AML-193 (cell line): Measurements from ENCODE around the gene ATP5F1D.

Experiments used
- DNase-seq, 2 experiments: peaks; one replicate each; lab custom pipeline; 2025; lab: John Stamatoyannopoulos, UW

The ATP5F1D gene

GRCh38 chr19:1259206-1259875 is 17.8 kb downstream of the ATP5F1D start:
- DNase-seq, result peak; percentile 37 to 46

DNA sequence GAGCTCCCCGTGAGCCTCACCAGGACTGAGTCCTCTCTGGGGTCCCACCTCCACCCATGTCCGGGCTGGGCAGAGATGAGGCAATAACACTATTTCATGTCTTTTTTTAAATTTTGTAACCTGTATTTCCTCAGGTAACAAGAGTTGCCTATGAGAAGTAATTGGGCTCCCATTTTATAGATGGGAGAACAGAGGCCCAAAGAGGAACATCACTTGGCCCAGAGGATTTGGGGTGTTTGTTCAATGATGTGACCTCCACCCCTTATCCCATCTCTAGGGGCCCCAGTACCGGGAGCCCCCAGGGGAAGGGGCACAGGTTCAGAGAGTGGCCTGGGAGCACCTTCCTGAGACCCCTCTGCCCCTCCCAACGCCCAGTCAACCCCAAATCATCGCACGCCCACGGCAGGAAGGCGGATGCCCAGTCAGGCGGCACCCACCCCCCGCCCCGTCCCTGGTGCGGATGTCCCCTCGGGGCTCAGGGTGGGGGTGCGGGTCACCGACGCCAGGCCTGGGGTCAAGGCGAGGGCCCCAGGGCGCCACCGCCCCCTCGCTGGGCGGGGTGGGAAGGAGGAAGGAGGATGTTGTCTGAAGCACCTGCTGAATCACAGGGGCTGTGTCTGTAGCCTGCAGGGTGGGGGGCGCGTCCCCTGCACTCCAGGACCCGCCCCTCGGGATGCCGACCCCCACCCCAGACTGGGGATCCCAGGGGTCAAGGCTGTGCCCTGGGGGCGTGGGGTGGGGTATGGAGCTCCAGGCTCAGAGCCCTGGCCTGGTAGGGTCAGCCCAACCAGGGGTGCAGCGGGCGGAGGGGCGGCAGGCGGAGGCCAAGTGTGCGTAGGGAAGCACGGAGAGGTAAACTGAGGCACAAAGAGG is 18.6 kb downstream of the ATP5F1D start:
- DNase-seq, result no peak

GRCh38 chr19:1260749-1261537 is 19.4 kb downstream of the ATP5F1D start:
- peak; percentile 77 to 86 for DNase-seq

DNA sequence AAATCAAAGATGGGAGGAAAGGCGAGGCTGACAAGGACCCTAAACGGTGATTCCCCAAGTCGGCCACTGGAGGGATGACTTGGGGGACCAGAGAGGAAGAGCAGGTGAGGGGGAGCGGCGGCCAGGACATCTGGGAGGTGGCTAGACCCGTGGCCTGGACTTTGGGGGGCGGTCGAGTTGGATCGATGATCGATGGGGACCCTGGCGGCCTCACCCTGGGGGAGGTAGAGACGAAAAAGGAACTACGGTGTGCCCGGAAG is 19.9 kb downstream of the ATP5F1D start:
- DNase-seq, result peak in 1 of 2 experiments; percentile 18

DNA sequence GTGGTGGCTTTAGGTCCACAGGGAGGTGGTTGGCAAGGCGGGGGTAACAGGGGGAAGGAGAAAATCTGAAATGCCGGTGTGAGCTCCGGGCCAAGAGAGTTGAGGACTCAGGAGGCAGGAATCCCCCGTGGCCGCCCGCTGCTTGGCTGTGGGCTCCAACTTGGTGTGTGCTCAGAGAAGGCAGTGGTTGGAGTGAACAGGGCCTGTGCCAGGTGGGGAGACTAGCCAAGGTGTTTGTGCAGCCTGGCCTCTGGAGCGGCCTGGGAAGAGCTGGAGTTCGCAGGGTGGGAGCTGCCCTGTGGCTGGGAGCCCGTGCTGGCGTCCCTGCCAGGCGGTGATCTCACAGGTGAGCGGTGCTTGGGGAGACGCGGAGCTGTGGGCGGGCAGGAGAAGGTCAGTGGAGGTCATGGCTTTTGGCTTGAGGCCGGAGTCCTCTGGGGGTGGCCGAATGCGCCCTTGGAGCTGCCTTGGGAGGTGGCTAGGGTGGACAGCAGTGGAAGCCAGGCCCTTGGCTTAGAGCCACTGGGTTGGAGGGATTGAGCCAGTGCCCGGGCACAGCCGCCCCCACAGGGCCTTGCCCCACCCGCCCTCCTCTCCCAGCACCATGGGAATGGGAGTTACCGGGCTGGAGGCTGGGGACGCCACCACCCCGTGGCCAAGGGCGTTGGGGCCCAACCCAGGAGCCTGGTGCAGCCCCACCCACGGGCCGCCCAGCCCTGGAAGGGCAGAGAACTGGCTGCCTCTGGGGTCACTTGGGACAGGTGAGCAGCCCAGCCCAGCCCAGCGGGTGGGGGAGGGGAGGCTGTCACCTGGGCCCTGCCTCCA is 20.5 kb downstream of the ATP5F1D start:
- no peak for DNase-seq

GRCh38 chr19:1262623-1263123 is 21.1 kb downstream of the ATP5F1D start:
- no peak for DNase-seq

- no peak for DNase-seq
Observed at GRCh38 chr19:1263188-1263587, 21.6 kb downstream of the ATP5F1D start.

GRCh38 chr19:1264801-1265614 is 23.5 kb downstream of the ATP5F1D start:
- no peak for DNase-seq

GRCh38 chr19:1265615-1266128 is 24.1 kb downstream of the ATP5F1D start:
- no peak for DNase-seq

DNA sequence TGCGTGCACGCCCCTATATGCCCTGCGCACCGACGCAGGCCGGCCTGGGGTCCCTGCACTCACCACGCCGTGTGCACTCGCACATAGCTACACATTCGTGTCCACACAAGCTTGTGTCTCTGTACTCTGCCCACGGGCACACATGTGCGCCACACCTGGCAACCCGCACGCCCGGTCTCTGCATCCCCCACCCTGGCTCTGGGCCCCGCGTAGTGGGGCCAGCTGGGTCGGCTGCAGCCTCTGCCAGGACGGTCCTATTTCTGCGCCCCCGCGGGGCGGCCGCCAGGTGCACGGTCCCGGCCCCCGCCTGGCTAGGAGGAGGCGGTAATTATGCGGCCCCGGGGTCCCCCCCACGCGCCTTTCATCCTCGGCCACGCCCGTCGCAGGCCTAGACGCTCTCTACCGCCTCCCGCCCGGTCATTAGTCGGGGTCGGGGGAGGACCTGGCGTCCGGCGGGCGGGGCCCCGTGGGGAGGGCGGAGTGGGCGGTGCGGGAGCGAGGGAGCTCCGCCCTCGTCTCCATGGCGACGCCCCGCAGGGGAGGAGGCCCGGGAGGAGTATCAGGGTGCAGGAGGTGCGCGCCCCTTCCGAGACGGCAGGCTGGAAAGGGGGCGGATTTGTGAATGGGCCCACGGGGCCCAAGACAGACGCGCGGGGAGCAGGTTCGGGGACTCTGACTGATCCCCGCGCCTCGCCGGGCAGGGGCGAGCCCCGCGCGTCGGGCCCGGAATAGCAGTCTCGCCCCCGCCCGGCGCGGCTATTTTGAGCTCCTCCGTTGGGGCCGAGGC is 24.8 kb downstream of the ATP5F1D start:
- peak; percentile 59 to 60 for DNase-seq

- peak; percentile 15 to 33 for DNase-seq
Observed at GRCh38 chr19:1266916-1267476, 25.4 kb downstream of the ATP5F1D start.

DNA sequence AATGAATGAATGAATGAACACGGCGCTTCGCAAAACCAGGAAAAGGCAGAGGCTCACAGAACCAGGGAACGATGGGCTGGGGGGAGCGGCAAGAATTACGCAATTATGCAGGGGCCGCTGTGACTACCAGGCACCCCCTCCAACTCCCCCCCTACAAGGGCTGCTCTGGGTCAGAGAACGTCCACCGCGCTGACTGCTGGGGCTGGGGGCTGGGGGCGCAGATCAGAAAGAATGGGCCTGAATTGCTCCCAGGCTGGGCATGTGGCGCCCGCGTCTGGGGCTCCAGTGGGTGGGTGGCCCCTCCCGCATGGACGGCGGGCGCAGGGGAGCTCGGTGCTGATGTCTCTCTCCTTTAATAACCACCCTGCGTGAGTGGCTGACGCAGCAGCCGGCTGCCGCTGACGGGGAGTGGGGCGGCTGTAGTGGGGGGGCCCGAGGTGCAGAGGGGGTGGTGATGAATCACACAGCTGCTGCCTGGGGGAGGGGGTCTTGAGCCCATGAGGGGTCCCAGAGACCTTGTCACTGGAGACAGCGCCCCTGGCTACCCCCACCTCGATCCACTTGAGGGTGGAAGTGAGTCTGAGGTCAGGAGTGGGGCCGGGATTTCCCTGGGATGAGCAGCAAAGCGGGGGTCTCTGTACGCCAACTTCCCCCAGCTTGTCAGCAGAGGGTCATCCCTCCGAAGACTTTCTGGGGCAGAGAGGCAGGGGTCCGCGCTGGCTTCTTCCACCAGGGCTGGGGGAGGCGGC is 26.1 kb downstream of the ATP5F1D start:
- DNase-seq, result no peak

DNA sequence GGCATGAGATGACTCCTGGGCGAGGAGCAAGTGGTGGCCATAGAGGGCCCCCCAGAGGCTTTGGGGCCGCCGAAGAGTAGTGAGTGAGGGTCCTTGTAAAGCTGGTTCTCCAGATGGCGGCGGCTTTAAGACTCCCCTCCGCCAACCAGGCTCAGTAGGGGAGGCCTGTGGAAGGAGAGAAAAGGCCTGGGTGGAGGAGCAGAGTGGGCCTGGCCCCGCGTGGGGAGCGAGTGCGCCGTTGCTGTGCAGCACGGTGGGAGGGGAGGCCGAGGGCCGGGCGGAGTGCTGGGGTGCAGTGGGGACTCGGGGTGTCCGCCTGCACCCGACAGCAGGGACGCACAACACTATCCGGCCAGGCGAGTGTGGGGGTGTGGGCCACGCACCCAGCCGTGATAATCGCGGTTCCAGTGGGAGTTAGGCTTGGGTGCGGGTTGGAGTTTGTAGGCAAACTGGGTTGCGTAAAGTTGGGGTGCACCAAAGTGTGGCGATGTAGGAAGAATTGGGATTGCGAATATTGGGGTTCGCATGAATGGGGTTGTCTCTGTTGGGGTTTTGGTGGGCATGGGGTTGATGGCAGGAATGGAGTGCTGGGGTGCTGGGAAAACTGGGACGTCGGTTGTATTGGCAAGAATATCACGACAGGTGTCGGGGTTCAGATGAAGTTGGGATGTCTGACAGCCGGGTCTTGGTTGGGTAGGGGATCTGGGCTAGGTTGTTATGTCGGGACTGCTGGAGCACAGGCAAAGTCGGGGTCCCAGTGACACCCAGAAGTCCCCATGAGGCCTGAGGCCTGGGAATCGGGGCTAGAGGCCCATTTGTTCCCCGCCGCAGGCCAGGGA is 26.9 kb downstream of the ATP5F1D start:
- DNase-seq, result no peak

DNA sequence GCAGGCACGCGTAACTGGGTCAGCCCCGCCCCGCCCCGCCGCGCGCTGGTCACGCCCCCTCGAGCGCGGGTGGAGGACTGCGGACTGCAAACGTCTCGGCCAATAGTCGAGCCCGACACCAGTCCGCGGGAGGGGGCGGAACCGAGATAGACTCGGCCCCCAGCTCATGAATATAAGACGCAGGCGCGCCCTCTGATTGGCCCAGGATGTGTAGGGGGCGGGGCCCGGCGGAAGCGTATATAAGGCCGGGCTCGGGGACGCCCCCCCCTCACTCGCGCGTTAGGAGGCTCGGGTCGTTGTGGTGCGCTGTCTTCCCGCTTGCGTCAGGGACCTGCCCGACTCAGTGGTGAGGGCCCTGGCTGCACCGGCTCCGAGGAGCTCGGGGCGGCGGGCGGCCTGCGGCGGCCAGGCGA is 27.5 kb downstream of the ATP5F1D start, which contains the start of gene CIRBP:
CIRBP (plus strand) TSS at position 268 of the 413 bp plus-strand sequence. CDS start 1,602 bp downstream, outside the sequence.
- DNase-seq, result peak; percentile 94 to 95

DNA sequence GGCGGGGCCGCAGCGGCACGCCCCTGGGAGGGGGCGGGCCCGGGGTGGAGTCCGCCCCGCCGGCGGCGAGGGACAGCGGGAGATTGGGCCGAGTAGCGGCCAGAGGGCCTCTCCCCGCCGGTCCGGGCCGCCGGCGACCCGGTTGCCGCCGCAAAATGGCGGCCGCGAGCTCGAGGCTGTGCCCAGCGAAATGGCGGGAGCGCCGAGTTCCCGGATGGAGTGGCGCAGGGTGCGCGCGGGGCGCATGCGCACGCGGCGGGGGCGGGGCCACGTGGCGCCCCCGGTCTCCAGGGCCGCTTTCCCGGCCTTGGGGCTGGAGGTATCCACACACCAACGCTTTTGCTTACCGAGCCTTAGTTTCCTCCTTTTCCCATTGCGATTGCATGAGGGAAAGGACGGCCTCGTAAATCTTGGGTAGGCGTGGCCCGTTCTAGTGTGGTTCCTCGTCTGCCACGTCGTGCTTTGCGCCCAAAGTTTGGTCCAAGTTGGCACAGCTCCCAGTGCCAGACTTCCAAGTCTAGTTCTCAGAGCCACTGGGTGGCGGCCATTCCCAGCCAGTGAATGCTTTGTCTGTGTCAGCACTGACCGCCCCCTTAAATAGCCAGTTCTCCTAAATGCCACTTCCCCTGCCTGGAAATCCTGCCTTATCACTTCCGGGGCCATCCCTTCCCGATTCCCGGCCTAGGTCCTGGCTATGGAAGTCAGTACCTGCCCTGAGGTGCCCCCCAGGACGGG is 28.1 kb downstream of the ATP5F1D start:
- peak; percentile 60 to 68 for DNase-seq

DNA sequence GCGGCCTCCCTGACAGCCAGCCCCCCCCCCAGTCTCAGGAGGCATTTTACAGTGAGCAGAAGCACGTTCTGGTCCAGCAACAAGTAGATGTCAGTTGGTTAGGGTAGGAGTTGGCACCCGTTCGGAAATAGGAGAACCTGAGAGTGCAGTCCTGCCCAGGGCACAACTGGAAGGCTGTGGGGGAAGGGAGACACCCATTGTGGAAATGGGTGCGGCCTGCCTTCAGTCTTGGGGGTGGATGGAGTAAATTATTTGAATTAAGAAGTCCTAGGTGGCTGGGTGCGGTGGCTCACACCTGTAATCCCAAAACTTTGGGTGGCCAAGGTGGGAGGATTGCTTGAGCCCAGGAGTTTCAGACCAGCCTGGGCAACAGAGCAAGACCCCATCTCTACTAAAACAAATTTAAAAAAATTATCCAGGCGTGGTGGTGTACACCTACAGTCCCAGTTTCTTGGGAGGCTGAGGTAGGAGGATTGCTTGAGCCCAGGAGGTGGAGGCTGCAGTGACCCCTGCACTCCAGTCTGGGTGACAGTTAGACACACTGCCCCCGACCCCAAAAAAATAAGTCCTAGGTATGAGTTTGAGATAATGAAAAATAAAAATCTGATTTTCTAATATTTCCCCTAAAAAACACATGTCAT is 28.8 kb downstream of the ATP5F1D start:
- DNase-seq, result no peak
